Adrenal gland (tissue), 12 donors: Measurements from ENCODE around the gene WT1. TPM values are rescaled to one million over a fixed set of nuclear protein-coding genes. Genes with fewer than 3 reads are reported as not detected.

Experiments
- DNase-seq, 7 donors: peaks; one replicate each; pipeline ENCODE4 v3.0.0-alpha.2; 2019 to 2020
- H3K27ac ChIP-seq, 5 donors: fragments of 200-600 bp; sonication (generic) in 4 of 5; 1 replicate in 3 of 5; 2 replicates in 2 of 5; pipeline versions ENCODE4 v1.5.1 to v1.8.0; 2016 to 2020; ENCODE audit warnings: mild to moderate bottlenecking in 1 of 5
- H3K27me3 ChIP-seq: fragments of 200-600 bp; 2 replicates; pipeline ENCODE4 v1.8.0; 2021
- H3K36me3 ChIP-seq, 2 donors: fragments of 200-600 bp; replicated peaks in 1 of 2; 1 replicate in 1 of 2; 2 replicates in 1 of 2; pipeline versions ENCODE4 v1.5.1 to v1.8.0; 2018 to 2022
- H3K4me1 ChIP-seq, 2 donors: fragments of 200-600 bp; replicated peaks in 1 of 2; 1 replicate in 1 of 2; 2 replicates in 1 of 2; pipeline versions ENCODE4 v1.5.1 to v1.8.0; 2018 to 2021
- H3K4me3 ChIP-seq, 4 donors: fragments of 200-600 bp; sonication (generic) in 3 of 4; one replicate each; pipeline ENCODE4 v1.5.1; 2016 to 2018
- H3K9me3 ChIP-seq, 3 donors: fragments of 200-600 bp; sonication (generic) in 1 of 3; replicated peaks in 1 of 3; 1 replicate in 2 of 3; 2 replicates in 1 of 3; pipeline versions ENCODE4 v1.5.1 to v1.8.0; 2016 to 2021
- POLR2A ChIP-seq, 2 donors: fragments of 450-650 bp; IDR thresholded peaks; one replicate each; pipeline ENCODE4 v1.6.1; 2017; ENCODE audit warnings: antibody characterized with exemption in 2 of 2, mild to moderate bottlenecking in 2 of 2, moderate library complexity in 1 of 2
- WGBS, 4 donors: extraction: QIAGEN DNeasy Blood & Tissue Kit in 2 of 4; methylation state at CpG; one replicate each; pipeline versions ENCODE4 v1.1.5 to v1.1.7; 2013 to 2017; 5-methylcytosine and 5-hydroxymethylcytosine counted together
- intact Hi-C, 2 donors: fragments of 100-400 bp; cut with DNase I; formaldehyde crosslinking; loops; one replicate each; pipeline versions ENCODE4 v1.14.1 to v1.15.0; 2022 to 2023
- polyA plus RNA-seq, 3 donors: library from polyadenylated mRNA; stranded (reverse); fragments of 200-250 nt in 2 of 3; fragments of 350-450 nt in 1 of 3; fragmentation: Illumina TruSeq in 1 of 3; extraction: RNeasy Lipid Tissue Mini Kit (QIAGEN cat#74804) in 1 of 3; gene quantifications; one replicate each; pipeline ENCODE4 v1.2.3, GENCODE V29; 2013 to 2014
- total RNA-seq, 9 donors: library from RNA; depleted of rRNA in 4 of 9; stranded (reverse); fragments of >200 nt in 4 of 9; fragments of 120-200 nt in 1 of 9; fragmentation: NEBNext Ultra II Directional in 1 of 9; extraction: Animal tissue kit (Norgen Biotek cat#: 25700) in 1 of 9; gene quantifications; one replicate each; pipeline versions ENCODE4 v1.1.0 to v1.2.4, GENCODE V29; 2013 to 2023
- TF ChIP-seq, protein P1 (sequence below), 6 experiments: fragments of 450-650 bp in 4 of 6; fragments of 200-600 bp in 2 of 6; sonication (generic) in 1 of 6; IDR thresholded peaks; 1 replicate in 5 of 6; 2 replicates in 1 of 6; pipeline versions ENCODE4 v1.5.1 to v1.8.0; 2016 to 2021; ENCODE audit warnings: antibody characterized with exemption in 6 of 6, mild to moderate bottlenecking in 2 of 6, moderate library complexity in 1 of 6
- donor health status: healthy with polysubstance abuse.
- donor health status: Bipolar disorder and iron deficiency.
- donor health status: DM: yes; HTN: yes; CAD: no.
- donor health status: DM: no; HTN: no; CAD: no.
- donor health status: DM: no; HTN: no; CAD: no.
- donor health status: DM: yes; HTN: yes; CAD: no.

Gene WT1
- total and polyA plus RNA-seq, 12 donors = 0.14 to 2.8 (median 0.39) TPM; not detected in 3

DNA sequence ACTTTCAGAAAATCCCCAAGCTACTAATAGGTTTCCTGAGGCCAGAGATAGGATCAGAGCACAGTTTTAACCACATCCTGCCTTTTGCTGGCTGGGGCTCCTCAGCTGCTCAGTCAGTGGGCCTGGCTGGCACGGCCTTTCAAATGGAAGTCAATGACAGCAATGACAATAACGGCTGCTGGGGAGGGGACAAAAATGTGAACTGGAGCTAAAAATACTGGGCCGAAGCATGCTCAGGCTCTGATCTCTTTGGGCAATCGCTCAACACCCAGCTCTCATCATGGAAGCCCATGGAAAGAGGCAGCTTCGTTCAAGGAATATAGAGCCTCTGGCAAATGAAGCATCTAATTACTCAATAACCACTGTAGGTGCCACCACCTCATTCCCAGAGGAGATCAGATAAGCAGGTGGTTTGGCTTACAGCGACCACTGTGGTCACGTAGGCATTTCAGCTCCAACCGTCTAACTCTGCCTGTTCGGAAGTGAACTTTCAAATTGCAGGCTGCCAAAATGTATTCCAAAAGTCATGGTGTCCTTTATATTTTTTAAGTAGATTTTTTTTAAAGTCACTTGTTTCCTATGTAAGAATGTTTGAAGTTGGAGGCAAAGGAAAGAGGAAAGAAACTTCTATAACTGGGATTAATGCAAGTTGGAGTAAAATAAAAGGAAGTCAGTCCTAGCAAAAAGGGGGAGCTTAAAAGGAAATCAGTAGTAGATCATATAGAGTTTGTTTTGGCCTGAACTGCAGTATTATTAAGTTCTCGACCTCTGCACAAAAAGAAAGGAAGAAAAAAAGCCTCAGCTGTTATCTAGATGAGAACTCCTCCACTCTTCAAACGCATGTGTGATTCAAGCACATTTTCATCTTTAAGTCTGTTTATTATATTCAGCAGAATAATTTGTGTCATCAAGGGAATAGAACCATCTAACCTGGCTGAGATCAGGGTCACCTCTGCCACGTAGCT is 14.1 kb downstream of the WT1 start:
- no peak for TF ChIP-seq POLR2A (IDR thresholded peaks at IDR 0.05)
- TF ChIP-seq, protein P1, sequence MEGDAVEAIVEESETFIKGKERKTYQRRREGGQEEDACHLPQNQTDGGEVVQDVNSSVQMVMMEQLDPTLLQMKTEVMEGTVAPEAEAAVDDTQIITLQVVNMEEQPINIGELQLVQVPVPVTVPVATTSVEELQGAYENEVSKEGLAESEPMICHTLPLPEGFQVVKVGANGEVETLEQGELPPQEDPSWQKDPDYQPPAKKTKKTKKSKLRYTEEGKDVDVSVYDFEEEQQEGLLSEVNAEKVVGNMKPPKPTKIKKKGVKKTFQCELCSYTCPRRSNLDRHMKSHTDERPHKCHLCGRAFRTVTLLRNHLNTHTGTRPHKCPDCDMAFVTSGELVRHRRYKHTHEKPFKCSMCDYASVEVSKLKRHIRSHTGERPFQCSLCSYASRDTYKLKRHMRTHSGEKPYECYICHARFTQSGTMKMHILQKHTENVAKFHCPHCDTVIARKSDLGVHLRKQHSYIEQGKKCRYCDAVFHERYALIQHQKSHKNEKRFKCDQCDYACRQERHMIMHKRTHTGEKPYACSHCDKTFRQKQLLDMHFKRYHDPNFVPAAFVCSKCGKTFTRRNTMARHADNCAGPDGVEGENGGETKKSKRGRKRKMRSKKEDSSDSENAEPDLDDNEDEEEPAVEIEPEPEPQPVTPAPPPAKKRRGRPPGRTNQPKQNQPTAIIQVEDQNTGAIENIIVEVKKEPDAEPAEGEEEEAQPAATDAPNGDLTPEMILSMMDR (IDR thresholded peaks at IDR 0.05) = no peak
- Histone ChIP-seq H3K4me3 (no peak overlapping the region), H3K27ac (no peak overlapping the region), H3K27me3 (peaks cover 10% of the 10 kb centered on the region), H3K4me1 (no peaks in the 10 kb centered on the region), H3K9me3 (no peaks in the 10 kb centered on the region), H3K36me3 (no peaks in the 10 kb centered on the region)
- intact Hi-C loops = no loop called here
- 44 to 62% (median 52%) methylated on average over 10 to 12 of the region's 12 CpGs for WGBS, 4 donors
- DNase-seq = peak in 1 of 7 donors; percentile 24

DNA sequence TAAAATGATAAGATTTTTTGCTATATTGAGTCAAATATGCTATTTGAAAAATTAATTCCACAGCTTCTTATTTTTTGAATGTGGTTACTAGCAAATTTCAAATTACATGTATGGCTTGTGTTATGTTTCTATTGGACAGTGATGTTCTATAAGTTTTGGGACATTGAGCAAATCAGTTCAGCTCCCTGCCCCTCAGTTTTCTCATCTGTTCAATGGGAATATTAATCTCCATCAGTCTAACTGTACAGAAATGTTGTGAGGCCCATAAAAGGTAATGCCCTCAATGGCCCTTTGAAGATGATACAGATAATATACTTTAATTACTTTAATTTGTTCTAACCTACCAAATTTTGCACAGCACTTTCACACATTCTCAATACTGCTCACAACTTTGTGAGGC is 15.2 kb downstream of the WT1 start:
- DNase-seq = no peak
- no peak overlapping the region for H3K4me3 ChIP-seq
- peaks cover 3% of the 10 kb centered on the region for H3K27me3 ChIP-seq
- H3K4me1 ChIP-seq = no peaks in the 10 kb centered on the region
- intact Hi-C loops = no loop called here
- no peaks in the 10 kb centered on the region for H3K36me3 ChIP-seq
- no peak overlapping the region for H3K27ac ChIP-seq
- H3K9me3 ChIP-seq = no peaks in the 10 kb centered on the region
- TF ChIP-seq POLR2A (IDR thresholded peaks at IDR 0.05) = no peak
- TF ChIP-seq, protein P1 (IDR thresholded peaks at IDR 0.05) = no peak

DNA sequence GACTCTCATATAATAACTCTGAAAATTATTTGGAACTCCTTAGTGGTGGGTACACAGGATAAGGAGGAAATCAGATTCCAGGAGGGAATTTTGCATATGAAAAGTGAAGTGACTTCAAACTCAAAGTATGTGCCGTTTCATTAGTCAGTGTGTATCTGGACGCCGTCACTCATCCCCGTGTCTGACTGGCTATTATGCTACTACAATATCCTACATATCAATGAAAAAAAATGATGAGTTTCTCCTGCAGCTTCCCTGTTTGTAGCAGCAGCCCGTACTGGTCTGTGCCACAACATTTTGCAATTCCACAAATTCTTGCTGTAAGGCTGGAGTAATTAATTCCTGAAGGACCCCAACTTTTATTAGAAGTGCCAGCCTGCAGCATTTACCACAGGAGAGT is 16.5 kb downstream of the WT1 start:
- 42 to 44% (median 43%) methylated on average over 5 of the region's 5 CpGs for WGBS, 4 donors
- no peak for DNase-seq
- Histone ChIP-seq H3K27me3 (peaks cover 10% of the 10 kb centered on the region), H3K36me3 (no peaks in the 10 kb centered on the region), H3K4me1 (no peaks in the 10 kb centered on the region), H3K9me3 (no peaks in the 10 kb centered on the region), H3K4me3 (no peak overlapping the region), H3K27ac (no peak overlapping the region)
- intact Hi-C loops = no loop called here
- TF ChIP-seq, protein P1 (IDR thresholded peaks at IDR 0.05) = no peak
- TF ChIP-seq POLR2A (IDR thresholded peaks at IDR 0.05) = no peak

DNA sequence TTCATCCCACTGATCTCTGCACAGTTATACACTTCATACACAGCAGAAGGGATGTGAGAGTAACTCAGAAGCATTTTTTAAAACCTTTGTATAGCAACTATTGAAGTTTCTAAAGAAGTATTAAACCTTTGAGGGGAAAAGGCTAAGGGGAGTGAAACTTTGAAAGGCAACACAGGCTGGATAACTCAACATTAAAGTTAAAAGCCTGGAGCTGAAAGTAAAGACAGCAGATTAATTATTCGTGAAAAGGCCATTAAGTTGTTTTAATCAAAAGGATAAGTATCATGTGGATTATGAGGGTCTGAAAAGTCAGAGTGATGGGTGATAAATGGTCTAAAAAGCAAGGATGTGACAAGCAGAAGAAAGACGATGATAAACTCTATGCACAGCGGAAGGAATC is 17.5 kb downstream of the WT1 start:
- H3K36me3 ChIP-seq = no peaks in the 10 kb centered on the region
- WGBS, 4 donors = 57 to 80% (median 77%) methylated on average over 3 of the region's 3 CpGs
- intact Hi-C loops = no loop called here
- H3K9me3 ChIP-seq = no peaks in the 10 kb centered on the region
- no peaks in the 10 kb centered on the region for H3K4me1 ChIP-seq
- H3K27ac ChIP-seq = no peak overlapping the region
- DNase-seq = no peak
- no peak overlapping the region for H3K4me3 ChIP-seq
- H3K27me3 ChIP-seq = peaks cover 10% of the 10 kb centered on the region
- TF ChIP-seq POLR2A (IDR thresholded peaks at IDR 0.05) = no peak
- TF ChIP-seq, protein P1 (IDR thresholded peaks at IDR 0.05) = no peak
